Sigmoid colon (tissue), 3 donors: ENCODE data around the gene CPZ.

Experiments used
- CTCF ChIP-seq, 4 experiments: fragments of 450-650 bp in 3 of 4; fragments of 200-600 bp in 1 of 4; IDR thresholded peaks; one replicate each; pipeline ENCODE4 v1.5.1; 2016 to 2019; ENCODE audit warnings: antibody characterized with exemption in 4 of 4, mild to moderate bottlenecking in 3 of 4, moderate library complexity in 2 of 4
- POLR2A ChIP-seq, 2 donors: fragments of 450-650 bp; IDR thresholded peaks; one replicate each; pipeline ENCODE4 v1.6.1; 2016; ENCODE audit warnings: antibody characterized with exemption in 2 of 2, mild to moderate bottlenecking in 2 of 2, moderate library complexity in 2 of 2

- TF ChIP-seq CTCF (IDR thresholded peaks at IDR 0.05) = no peak
- no peak for TF ChIP-seq POLR2A (IDR thresholded peaks at IDR 0.05)
These were observed at the start of gene CPZ for GRCh38 chr4:8592366-8593263.
